Lower leg skin (tissue), 3 donors: Measurements from ENCODE around the gene CHST9.

ENCODE experiments used
- POLR2A ChIP-seq, 2 donors: fragments of 450-650 bp; IDR thresholded peaks; one replicate each; pipeline ENCODE4 v1.6.1; 2016 to 2017; ENCODE audit warnings: antibody characterized with exemption in 2 of 2, mild to moderate bottlenecking in 1 of 2, moderate library complexity in 1 of 2
- TF ChIP-seq, protein P1 (sequence below), 3 donors: fragments of 450-650 bp; IDR thresholded peaks; one replicate each; pipeline ENCODE4 v1.5.1; 2016; ENCODE audit warnings: antibody characterized with exemption in 3 of 3, mild to moderate bottlenecking in 3 of 3, moderate library complexity in 2 of 3

DNA sequence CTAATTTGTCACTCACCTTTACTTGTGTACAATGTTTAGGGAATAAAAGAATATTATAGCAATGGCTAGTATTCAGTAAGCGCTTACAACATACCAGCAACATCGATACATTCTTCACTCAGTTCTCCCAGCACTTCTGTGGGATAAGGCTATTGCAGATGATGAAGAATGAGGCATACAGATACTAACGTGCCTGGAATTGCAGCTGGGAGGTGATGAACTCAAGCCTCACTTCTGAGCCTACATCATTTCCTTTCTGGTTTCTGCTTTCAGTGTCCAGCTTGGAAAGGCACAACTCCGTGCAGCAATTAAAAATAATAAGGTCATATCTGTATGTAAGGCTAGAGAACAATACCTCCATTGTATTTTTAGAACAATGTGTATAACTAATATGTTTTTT is 224.2 kb downstream of the CHST9 start:
- TF ChIP-seq POLR2A (IDR thresholded peaks at IDR 0.05), result no peak
- TF ChIP-seq, protein P1, sequence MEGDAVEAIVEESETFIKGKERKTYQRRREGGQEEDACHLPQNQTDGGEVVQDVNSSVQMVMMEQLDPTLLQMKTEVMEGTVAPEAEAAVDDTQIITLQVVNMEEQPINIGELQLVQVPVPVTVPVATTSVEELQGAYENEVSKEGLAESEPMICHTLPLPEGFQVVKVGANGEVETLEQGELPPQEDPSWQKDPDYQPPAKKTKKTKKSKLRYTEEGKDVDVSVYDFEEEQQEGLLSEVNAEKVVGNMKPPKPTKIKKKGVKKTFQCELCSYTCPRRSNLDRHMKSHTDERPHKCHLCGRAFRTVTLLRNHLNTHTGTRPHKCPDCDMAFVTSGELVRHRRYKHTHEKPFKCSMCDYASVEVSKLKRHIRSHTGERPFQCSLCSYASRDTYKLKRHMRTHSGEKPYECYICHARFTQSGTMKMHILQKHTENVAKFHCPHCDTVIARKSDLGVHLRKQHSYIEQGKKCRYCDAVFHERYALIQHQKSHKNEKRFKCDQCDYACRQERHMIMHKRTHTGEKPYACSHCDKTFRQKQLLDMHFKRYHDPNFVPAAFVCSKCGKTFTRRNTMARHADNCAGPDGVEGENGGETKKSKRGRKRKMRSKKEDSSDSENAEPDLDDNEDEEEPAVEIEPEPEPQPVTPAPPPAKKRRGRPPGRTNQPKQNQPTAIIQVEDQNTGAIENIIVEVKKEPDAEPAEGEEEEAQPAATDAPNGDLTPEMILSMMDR (IDR thresholded peaks at IDR 0.05), result no peak
